Measurements from ENCODE around the gene CCDC32. TPM values are rescaled to one million over a fixed set of nuclear protein-coding genes. Genes with fewer than 3 reads are reported as not detected.
"Not testable (repeated sequence)": the region's sequence is repeated elsewhere in the genome, so short reads cannot be mapped to it uniquely, and the experiment has no call there.

CCDC32 gene
- polyA plus RNA-seq, 1 experiment: 16.7 TPM

- Histone ChIP-seq H3K27me3 (ENCODE audit: control insufficient read depth, insufficient read depth, low read length) (no peaks in the 10 kb centered on the region), H3K4me3 (ENCODE audit: low read depth, low read length) (no peak overlapping the region), H3K9me3 (ENCODE audit: control insufficient read depth, insufficient read depth, low read length) (no peaks in the 10 kb centered on the region), H3K27ac (ENCODE audit: low read depth, low read length) (no peak overlapping the region)
- no peak for TF ChIP-seq CTCF (IDR thresholded peaks at IDR 0.05; ENCODE audit: low read depth, low read length)
- no peak for DNase-seq (ENCODE audit: low read depth, low spot score)
- ChIA-PET POLR2A (no interaction called here), CTCF (interaction anchor here (2.9 to 4.3 kb wide), 3 partner anchors 10 to 303 kb away, joined by 12 to 31 read pairs (median 24); partner anchors contain the start of genes CCDC32 and VPS18)
Observed at GRCh38 chr15:40591389-40591788, 26.5 kb upstream of the CCDC32 start.

GRCh38 chr15:40590667-40591050 lies 25.8 kb upstream of the CCDC32 start:
- Histone ChIP-seq H3K4me3 (ENCODE audit: low read depth, low read length) (no peak overlapping the region), H3K27me3 (ENCODE audit: control insufficient read depth, insufficient read depth, low read length) (no peaks in the 10 kb centered on the region), H3K9me3 (ENCODE audit: control insufficient read depth, insufficient read depth, low read length) (no peaks in the 10 kb centered on the region), H3K27ac (ENCODE audit: low read depth, low read length) (no peak overlapping the region)
- no peak for DNase-seq (ENCODE audit: low read depth, low spot score)
- POLR2A ChIA-PET: no interaction called here
- CTCF ChIA-PET: interaction anchor here (1.7 to 4.3 kb wide), 6 partner anchors 10 to 304 kb away, joined by 4 to 31 read pairs (median 14); partner anchors contain the start of genes CCDC32 and VPS18
- TF ChIP-seq CTCF (IDR thresholded peaks at IDR 0.05; ENCODE audit: low read depth, low read length): no peak

- Histone ChIP-seq H3K27ac (ENCODE audit: low read depth, low read length) (no peak overlapping the region), H3K4me3 (ENCODE audit: low read depth, low read length) (no peak overlapping the region), H3K9me3 (ENCODE audit: control insufficient read depth, insufficient read depth, low read length) (no peaks in the 10 kb centered on the region), H3K27me3 (ENCODE audit: control insufficient read depth, insufficient read depth, low read length) (no peaks in the 10 kb centered on the region)
- no peak for TF ChIP-seq CTCF (IDR thresholded peaks at IDR 0.05; ENCODE audit: low read depth, low read length)
- CTCF ChIA-PET: no interaction called here
- no peak for DNase-seq (ENCODE audit: low read depth, low spot score)
- POLR2A ChIA-PET: no interaction called here
Observed at GRCh38 chr15:40584191-40584590, 19.3 kb upstream of the CCDC32 start.

- H3K9me3 ChIP-seq (ENCODE audit: control insufficient read depth, insufficient read depth, low read length): no peaks in the 10 kb centered on the region
- CTCF ChIA-PET: no interaction called here
- no peaks in the 10 kb centered on the region for H3K27me3 ChIP-seq (ENCODE audit: control insufficient read depth, insufficient read depth, low read length)
- DNase-seq (ENCODE audit: low read depth, low spot score): no peak
- POLR2A ChIA-PET: interaction anchor here (0.6 kb wide), 1 partner anchor 240 kb away, joined by 3 read pairs; no protein-coding TSS in a partner anchor
- H3K27ac ChIP-seq (ENCODE audit: low read depth, low read length): no peak overlapping the region
- no peak for TF ChIP-seq CTCF (IDR thresholded peaks at IDR 0.05; ENCODE audit: low read depth, low read length)
- no peak overlapping the region for H3K4me3 ChIP-seq (ENCODE audit: low read depth, low read length)
Observed at GRCh38 chr15:40582726-40583246, 17.9 kb upstream of the CCDC32 start.

GRCh38 chr15:40581796-40582195 lies 17.0 kb upstream of the CCDC32 start:
- POLR2A ChIA-PET; DNase-seq (ENCODE audit: low read depth, low spot score); H3K27ac ChIP-seq (ENCODE audit: low read depth, low read length); H3K9me3 ChIP-seq (ENCODE audit: control insufficient read depth, insufficient read depth, low read length); H3K4me3 ChIP-seq (ENCODE audit: low read depth, low read length); H3K27me3 ChIP-seq (ENCODE audit: control insufficient read depth, insufficient read depth, low read length): not testable (repeated sequence)
- CTCF ChIA-PET: interaction anchor here (2.2 kb wide), 1 partner anchor 8 kb away, joined by 17 read pairs; no protein-coding TSS in a partner anchor

Measured in AG04450 (cell line).